ENCODE data around the gene OSBP.
A peak's percentile ranks its signal among the peaks of the same experiment; 100 is the strongest.

OSBP gene

GRCh38 chr11:59607703-59608454 is 7.7 kb downstream of the OSBP start:
- no peak for DNase-seq

DNA sequence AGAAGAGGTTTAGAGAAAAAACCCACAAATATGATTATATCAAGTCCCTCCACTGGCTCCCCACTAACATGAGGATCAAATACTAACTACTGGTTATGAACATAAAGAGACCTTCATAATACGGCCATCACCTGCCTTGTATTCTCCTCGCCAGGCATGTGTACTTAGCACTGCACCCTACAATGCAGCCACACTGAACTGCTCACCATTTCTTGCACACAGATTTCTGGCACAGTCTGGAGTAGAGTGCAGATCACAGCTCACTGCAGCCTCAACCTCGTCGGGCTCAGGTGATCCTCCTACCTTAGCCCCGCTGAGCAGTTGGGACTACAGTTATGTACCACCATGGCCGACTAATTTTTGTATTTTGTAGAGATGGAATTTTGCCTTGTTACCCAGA is 13.1 kb downstream of the OSBP start:
- DNase-seq: no peak

- no peak for DNase-seq
Observed at GRCh38 chr11:59601788-59602187, 13.8 kb downstream of the OSBP start.

DNA sequence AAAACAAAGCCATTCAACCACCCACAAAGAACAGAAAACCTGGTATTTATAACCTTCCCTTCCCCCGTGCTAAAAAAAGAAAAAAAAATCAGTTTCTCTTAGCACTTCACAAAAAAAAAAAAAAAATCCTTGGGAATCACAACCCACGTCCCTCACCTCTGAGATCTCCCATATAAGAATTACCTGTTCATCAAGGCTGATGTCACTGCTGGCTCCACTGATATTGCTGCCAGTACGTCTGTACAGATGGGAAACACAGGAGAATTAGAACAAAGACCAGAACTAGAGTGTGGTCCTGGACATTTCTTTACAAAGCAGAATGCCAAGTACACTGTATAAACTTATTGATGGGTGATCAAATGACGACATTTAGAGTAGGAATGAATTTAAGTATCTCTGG is 14.9 kb downstream of the OSBP start:
- DNase-seq: no peak

GRCh38 chr11:59600234-59600633 is 15.3 kb downstream of the OSBP start:
- DNase-seq: no peak

GRCh38 chr11:59598961-59599360 is 16.6 kb downstream of the OSBP start:
- no peak for DNase-seq

- DNase-seq: no peak
Observed at GRCh38 chr11:59584294-59584693, 31.3 kb downstream of the OSBP start.

GRCh38 chr11:59582006-59582405 is 33.6 kb downstream of the OSBP start:
- DNase-seq: no peak

- no peak for DNase-seq
Observed at GRCh38 chr11:59578369-59578768, 37.2 kb downstream of the OSBP start.

DNA sequence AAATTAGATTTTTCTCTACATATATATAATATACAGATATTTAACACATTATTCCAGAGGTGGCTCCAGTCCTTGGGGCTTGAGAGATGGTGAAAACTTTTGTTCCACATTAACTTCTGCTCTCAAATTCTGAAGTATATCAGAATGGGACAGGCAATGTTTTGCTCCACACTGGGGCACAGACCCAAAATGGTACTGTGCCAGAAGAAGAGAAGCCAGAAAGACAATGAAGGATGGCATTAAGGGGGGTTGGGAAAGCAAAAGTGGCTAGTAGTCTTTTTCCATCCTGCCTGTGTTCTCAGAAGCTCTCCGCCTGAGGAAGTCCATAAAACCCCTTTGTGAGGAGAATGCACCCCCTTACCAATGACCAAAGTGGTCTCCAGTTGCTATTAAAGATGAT is 40.1 kb downstream of the OSBP start:
- DNase-seq: no peak

DNA sequence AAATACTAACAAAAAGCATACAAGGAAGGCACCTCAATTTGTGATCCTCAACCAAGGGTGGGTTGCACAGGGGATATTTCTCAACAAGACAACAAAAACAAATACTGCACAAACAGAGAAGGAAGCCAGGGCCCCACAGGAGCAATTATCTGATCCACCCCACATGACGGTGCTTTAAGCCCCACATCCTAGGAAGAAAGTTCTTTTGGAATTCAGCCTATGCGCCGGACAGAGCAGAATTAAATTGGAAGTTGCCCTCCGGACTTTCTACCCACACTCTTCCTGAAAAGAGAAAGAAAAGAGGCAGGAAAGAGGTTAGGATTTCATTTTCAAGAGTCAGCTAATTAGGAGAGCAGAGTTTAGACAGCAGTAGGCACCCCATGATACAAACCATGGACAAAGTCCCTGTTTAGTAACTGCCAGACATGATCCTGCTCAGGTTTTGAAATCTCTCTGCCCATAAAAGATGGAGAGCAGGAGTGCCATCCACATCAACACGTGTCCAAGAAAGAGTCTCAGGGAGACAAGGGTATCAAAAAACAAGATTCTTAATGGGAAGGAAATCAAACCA is 40.6 kb downstream of the OSBP start:
- no peak for DNase-seq

DNA sequence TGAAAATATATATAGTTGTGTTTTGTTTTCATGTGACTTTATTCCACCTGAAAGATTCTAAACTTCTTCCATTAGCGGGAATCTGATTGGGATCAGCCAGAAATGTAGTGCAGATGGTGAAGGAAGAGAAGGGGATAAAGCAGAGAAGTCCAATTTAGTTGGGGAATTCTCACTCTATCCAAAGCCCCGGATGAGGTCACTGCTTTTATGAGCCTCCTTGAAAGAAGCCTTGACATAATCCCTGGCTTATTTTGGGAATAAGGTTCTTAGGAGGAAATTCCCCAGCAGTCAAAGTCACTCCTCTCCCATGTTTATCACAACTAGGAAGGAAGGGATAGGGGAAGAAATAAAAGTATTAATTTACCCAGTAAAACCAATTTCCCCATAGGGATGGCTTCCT is 41.1 kb downstream of the OSBP start:
- no peak for DNase-seq

GRCh38 chr11:59573216-59573615 is 42.4 kb downstream of the OSBP start:
- no peak for DNase-seq

- DNase-seq: no peak
Observed at GRCh38 chr11:59572091-59572490, 43.5 kb downstream of the OSBP start.

GRCh38 chr11:59562292-59562691 is 53.3 kb downstream of the OSBP start:
- no peak for DNase-seq

GRCh38 chr11:59560702-59561473 is 54.7 kb downstream of the OSBP start:
- peak; percentile 86 for DNase-seq

DNA sequence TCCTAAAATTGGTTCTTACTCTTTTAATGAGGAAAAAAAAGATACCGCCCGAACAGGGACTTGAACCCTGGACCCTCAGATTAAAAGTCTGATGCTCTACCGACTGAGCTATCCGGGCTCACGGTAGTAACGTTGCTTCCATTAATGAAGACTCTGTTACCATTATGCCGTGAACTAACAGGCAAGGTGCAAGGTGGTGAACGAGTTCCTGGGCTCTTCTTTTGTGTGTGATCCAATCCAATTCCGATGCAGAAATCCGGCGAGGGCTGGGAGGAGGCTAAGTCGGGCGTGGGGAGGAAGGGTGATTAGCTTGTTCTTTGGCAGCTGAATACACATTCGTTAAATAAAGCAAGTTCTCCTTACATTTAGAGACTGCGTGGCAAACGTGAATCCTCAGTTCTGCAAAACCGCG is 55.3 kb downstream of the OSBP start:
- peak; percentile 77 for DNase-seq

DNA sequence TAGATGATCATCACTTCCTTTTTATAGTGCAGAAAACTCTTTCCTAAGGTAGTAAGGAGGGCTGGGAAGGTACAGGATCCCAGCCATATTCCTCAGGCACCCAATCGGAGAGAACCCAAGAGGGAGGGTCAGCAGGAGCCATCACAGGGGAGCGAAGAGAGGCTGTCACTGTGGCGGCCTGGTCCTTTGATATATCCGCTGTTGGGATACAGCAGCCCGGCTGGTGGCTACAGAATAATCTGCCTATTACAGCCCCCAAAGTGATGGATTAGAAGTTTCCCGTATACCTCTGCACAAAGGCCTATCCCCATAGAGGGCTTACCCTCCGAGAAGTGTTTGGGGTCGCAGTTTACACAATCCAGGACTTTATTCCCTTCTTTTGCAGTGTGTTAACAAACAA is 55.7 kb downstream of the OSBP start:
- DNase-seq: no peak

GRCh38 chr11:59558270-59558643 is 57.3 kb downstream of the OSBP start:
- DNase-seq: no peak

DNA sequence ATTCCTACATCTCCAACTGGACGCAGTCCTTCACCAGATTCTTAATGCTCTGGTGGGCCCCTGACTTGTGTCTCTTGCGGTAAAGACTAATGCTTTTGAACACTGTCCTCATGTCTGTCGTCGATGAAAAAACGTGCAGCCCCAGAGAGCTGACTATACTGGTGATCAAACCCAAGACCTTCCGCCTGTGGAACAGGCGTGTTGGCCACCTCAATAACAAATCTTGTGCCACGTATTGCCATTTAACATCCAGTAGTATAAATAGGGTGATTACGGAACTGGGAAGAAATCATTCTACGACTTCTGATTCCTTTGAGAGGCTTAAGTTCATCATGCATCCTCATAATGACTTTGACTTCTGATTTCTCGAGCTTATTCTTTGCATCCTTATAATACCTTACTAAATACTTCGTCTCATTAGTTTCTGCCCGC is 58.6 kb downstream of the OSBP start:
- no peak for DNase-seq

DNA sequence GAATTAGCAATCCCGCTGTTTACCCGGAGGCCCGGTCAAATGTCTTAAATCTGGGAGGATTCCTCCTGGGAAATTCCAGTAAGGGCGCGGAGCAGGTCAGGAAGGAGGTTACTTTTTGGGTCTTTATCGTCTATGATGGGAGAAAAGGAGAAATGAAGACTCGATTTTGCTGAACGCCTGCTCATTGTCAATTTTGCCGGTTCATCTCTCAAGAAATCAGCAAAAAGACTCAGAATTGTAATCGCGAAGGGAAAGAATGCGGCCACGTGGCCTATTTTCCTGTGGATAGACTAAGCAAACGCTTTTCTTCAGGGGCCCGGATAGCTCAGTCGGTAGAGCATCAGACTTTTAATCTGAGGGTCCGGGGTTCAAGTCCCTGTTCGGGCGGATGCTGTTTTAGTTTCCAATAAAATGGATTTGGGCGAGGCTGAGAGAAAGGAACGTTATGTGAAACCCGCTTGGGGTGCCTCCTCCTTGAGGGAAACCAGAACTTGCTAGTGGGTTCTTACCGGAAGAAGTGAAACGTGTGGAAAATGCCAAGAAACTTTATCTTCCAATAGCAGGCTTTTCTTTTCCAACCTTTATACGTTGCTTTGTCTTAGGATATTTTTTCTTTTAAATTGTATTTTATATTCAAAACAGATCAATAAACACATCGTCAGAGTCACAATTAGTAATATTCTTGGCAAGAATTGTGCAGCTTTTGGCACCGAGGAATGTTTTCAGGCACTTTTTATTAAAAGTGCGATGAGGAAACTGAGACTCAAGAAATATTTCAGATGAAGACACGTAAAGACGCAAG is 59.3 kb downstream of the OSBP start:
- peak; percentile 38 for DNase-seq

GRCh38 chr11:59555601-59556114 is 59.9 kb downstream of the OSBP start:
- no peak for DNase-seq

- DNase-seq: no peak
Observed at GRCh38 chr11:59553323-59553722, 62.3 kb downstream of the OSBP start.

All from NCI-H2227 treated with DMSO at 0.1 percent for 48 hours (cell line).